HepG2 (cell line): ENCODE data around the gene AP5Z1. TPM values are rescaled to one million over a fixed set of nuclear protein-coding genes. Genes with fewer than 3 reads are reported as not detected.

Source experiments
- CBX1 ChIP-seq: IDR thresholded peaks from one replicate; pipeline ENCODE4 v1.6.1; 2016; ENCODE audit warnings: antibody characterized with exemption, low read depth
- CEBPG ChIP-seq: IDR thresholded peaks from 2 replicates; pipeline ENCODE4 v1.6.1; 2016
- KDM5A ChIP-seq: fragments of 200-600 bp; sonication (generic); IDR thresholded peaks from 2 replicates; pipeline ENCODE4 v1.7.0; 2018; ENCODE audit warnings: antibody characterized with exemption, mild to moderate bottlenecking, low read length, borderline replicate concordance
- NFYC ChIP-seq: IDR thresholded peaks from 2 replicates; pipeline ENCODE4 v1.6.1; 2016; ENCODE audit warnings: missing genetic modification reagents, missing compliant biosample characterization
- TBL1XR1 ChIP-seq: fragments of 150-350 bp; IDR thresholded peaks from 2 replicates; pipeline ENCODE4 v1.6.1; 2014; ENCODE audit warnings: borderline replicate concordance, low read length; ENCODE audit not compliant: partially characterized antibody
- XBP1 ChIP-seq: sonication (generic); formaldehyde crosslinking; IDR thresholded peaks from 2 replicates; pipeline ENCODE4 v1.5.0; 2020; ENCODE audit warnings: missing genetic modification reagents
- ZMAT3 ChIP-seq: sonication (generic); formaldehyde crosslinking; conservative IDR thresholded peaks from 2 replicates; pipeline ENCODE4 v1.7.0; 2021; ENCODE audit warnings: missing genetic modification reagents
- ZNF205 ChIP-seq: IDR thresholded peaks from 2 replicates; pipeline ENCODE4 v1.6.1; 2018; ENCODE audit warnings: missing biosample characterization, missing genetic modification reagents
- ZNF619 ChIP-seq: sonication (generic); formaldehyde crosslinking; IDR thresholded peaks from 2 replicates; pipeline ENCODE4 v1.4.0; 2020; ENCODE audit warnings: mild to moderate bottlenecking, missing genetic modification reagents
- ZNF780A ChIP-seq: sonication (generic); formaldehyde crosslinking; IDR thresholded peaks from 2 replicates; pipeline ENCODE4 v1.8.0; 2022; ENCODE audit warnings: mild to moderate bottlenecking, missing genetic modification reagents, moderate library complexity
- ZNF850 ChIP-seq: sonication (generic); formaldehyde crosslinking; conservative IDR thresholded peaks from 2 replicates; pipeline ENCODE4 v1.9.0; 2021; ENCODE audit warnings: mild to moderate bottlenecking, missing genetic modification reagents
- ZNF883 ChIP-seq: sonication (generic); formaldehyde crosslinking; IDR thresholded peaks from 2 replicates; pipeline ENCODE4 v1.5.1; 2020; ENCODE audit warnings: mild to moderate bottlenecking, missing genetic modification reagents; ENCODE audit errors: not compliant biosample characterization
- ZSCAN9 ChIP-seq: IDR thresholded peaks from 2 replicates; pipeline ENCODE4 v1.6.1; 2016; ENCODE audit warnings: borderline replicate concordance
- polyA plus RNA-seq, 8 experiments: library from polyadenylated mRNA; depleted of rRNA in 3 of 8; stranded (reverse) in 7 of 8; unstranded in 1 of 8; fragments of >200 nt; fragmentation: Illumina TruSeq in 4 of 8; extraction: Trizol in 4 of 8; gene quantifications; 2 replicates each; pipeline versions ENCODE4 v1.2.1 to v1.2.3, GENCODE V29; 2011 to 2016; ENCODE audit warnings: low read depth in 4 of 8, missing spikeins in 1 of 8, mixed read lengths in 1 of 8; ENCODE audit not compliant: insufficient read depth in 1 of 8
- total RNA-seq, 5 experiments: library from RNA; depleted of rRNA; stranded (reverse); fragments of >200 nt; fragmentation: Illumina TruSeq; extraction: Trizol; gene quantifications; 2 replicates each; pipeline ENCODE4 v1.2.3, GENCODE V29; 2016; ENCODE audit warnings: low read depth in 1 of 5
- TF ChIP-seq, protein P1 (sequence below), 2 experiments: sonication (generic) in 1 of 2; formaldehyde crosslinking in 1 of 2; IDR thresholded peaks; 2 replicates each; pipeline versions ENCODE4 v1.4.0 to v1.6.1; 2018 to 2020; ENCODE audit warnings: missing genetic modification reagents in 2 of 2, borderline replicate concordance in 1 of 2, low read depth in 1 of 2, mild to moderate bottlenecking in 1 of 2, missing biosample characterization in 1 of 2
- TF ChIP-seq, protein P2 (sequence below): sonication (generic); formaldehyde crosslinking; IDR thresholded peaks from 2 replicates; pipeline ENCODE4 v1.5.0; 2020; ENCODE audit warnings: missing genetic modification reagents
- TF ChIP-seq, protein P3 (sequence below): sonication (generic); formaldehyde crosslinking; IDR thresholded peaks from 2 replicates; pipeline ENCODE4 v1.8.0; 2023; ENCODE audit warnings: mild to moderate bottlenecking, missing genetic modification reagents
- TF ChIP-seq, protein P4 (sequence below): sonication (generic); formaldehyde crosslinking; IDR thresholded peaks from 2 replicates; pipeline ENCODE4 v1.5.0; 2020; ENCODE audit warnings: missing genetic modification reagents, mild to moderate bottlenecking, borderline replicate concordance
- TF ChIP-seq, protein P5 (sequence below): sonication (generic); formaldehyde crosslinking; IDR thresholded peaks from 2 replicates; pipeline ENCODE4 v1.4.0; 2020; ENCODE audit warnings: low read depth, mild to moderate bottlenecking, missing genetic modification reagents
- TF ChIP-seq, protein P6 (sequence below): sonication (generic); formaldehyde crosslinking; IDR thresholded peaks from 2 replicates; pipeline ENCODE4 v1.5.0; 2020; ENCODE audit warnings: missing genetic modification reagents, mild to moderate bottlenecking, borderline replicate concordance
- TF ChIP-seq, protein P7 (sequence below): sonication (generic); formaldehyde crosslinking; IDR thresholded peaks from 2 replicates; pipeline ENCODE4 v1.8.0; 2022; ENCODE audit warnings: missing genetic modification reagents, mild to moderate bottlenecking, borderline replicate concordance

AP5Z1 gene
- total and polyA plus RNA-seq, 2 of the 13 experiments (the other 11 are each of a cell fraction or from before 2014, with no cell fraction given): 9.3 to 15.1 TPM

DNA sequence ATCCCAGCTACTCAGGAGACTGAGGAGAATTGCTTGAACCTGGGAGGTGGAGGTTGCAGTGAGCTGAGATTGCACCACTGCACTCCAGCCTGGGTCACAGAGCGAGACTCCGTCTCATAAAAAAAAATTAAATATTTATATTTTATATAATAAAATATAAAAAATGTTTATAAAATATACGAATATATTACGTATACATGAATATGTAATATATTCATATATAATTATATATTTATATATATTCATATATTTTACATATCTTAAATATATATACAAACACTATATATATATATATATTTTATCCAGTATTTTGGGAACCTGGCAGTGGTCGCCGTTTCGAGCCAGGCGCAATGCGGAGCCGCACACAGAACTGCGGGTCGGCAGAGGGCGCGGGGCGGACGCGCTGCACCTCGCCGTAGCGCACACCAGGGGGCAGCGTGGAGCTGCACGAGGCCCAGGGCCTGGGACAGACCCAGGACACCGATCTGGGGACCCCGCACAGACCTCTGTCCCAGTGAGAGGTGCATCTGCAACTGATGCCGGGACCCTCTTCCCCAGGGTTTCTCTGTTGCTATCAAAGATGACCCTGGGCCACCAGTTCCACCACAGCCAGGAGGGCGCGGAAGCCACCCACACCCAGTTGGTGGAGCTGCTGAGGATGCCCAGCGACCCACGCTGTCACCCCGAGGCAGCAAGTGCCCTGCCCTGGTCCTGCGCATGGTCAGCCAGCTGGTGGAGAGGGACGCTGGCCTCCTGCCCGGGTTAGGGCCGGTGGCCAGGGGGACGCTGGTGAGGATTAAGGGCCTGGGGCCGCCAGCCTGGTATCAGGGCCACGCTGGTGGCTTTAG, 22.7 kb downstream of the AP5Z1 start (continued):
- TF ChIP-seq, protein P1, sequence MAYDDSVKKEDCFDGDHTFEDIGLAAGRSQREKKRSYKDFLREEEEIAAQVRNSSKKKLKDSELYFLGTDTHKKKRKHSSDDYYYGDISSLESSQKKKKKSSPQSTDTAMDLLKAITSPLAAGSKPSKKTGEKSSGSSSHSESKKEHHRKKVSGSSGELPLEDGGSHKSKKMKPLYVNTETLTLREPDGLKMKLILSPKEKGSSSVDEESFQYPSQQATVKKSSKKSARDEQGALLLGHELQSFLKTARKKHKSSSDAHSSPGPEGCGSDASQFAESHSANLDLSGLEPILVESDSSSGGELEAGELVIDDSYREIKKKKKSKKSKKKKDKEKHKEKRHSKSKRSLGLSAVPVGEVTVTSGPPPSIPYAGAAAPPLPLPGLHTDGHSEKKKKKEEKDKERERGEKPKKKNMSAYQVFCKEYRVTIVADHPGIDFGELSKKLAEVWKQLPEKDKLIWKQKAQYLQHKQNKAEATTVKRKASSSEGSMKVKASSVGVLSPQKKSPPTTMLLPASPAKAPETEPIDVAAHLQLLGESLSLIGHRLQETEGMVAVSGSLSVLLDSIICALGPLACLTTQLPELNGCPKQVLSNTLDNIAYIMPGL (CRISPR knock-in tag; IDR thresholded peaks at IDR 0.05; ENCODE audit: borderline replicate concordance in 1 of 2, low read depth in 1 of 2): peak in 1 of 2 experiments; percentile 59; a peak in 2 of 4 replicates
- no peak for TF ChIP-seq CEBPG (CRISPR knock-in tag)
- no peak for TF ChIP-seq ZMAT3 (CRISPR knock-in tag)
- TF ChIP-seq ZNF850 (CRISPR knock-in tag): no peak
- no peak for TF ChIP-seq ZSCAN9
- TF ChIP-seq, protein P2, sequence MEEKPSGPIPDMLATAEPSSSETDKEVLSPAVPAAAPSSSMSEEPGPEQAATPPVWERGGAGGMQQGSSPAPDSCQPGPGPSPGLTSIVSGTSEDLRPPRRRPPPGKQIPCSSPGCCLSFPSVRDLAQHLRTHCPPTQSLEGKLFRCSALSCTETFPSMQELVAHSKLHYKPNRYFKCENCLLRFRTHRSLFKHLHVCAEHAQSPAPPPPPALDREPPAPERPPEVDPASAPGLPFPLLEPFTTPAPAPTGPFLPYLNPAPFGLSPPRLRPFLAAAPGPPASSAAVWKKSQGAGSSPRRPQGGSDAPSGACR (CRISPR knock-in tag): no peak
- no peak for TF ChIP-seq ZNF619
- TF ChIP-seq, protein P3, sequence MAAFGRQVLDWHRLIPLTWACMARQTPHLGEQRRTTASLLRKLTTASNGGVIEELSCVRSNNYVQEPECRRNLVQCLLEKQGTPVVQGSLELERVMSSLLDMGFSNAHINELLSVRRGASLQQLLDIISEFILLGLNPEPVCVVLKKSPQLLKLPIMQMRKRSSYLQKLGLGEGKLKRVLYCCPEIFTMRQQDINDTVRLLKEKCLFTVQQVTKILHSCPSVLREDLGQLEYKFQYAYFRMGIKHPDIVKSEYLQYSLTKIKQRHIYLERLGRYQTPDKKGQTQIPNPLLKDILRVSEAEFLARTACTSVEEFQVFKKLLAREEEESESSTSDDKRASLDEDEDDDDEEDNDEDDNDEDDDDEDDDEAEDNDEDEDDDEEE: no peak
- no peak for TF ChIP-seq NFYC (CRISPR knock-in tag)
- TF ChIP-seq, protein P4, sequence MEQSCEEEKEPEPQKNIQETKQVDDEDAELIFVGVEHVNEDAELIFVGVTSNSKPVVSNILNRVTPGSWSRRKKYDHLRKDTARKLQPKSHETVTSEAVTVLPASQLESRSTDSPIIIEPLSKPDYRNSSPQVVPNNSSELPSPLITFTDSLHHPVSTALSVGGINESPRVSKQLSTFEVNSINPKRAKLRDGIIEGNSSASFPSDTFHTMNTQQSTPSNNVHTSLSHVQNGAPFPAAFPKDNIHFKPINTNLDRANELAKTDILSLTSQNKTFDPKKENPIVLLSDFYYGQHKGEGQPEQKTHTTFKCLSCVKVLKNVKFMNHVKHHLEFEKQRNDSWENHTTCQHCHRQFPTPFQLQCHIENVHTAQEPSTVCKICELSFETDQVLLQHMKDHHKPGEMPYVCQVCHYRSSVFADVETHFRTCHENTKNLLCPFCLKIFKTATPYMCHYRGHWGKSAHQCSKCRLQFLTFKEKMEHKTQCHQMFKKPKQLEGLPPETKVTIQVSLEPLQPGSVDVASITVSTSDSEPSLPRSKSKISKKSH (CRISPR knock-in tag): no peak
- no peak for TF ChIP-seq ZNF883
- TF ChIP-seq CBX1: no peak
- TF ChIP-seq ZNF205 (CRISPR knock-in tag): no peak
- TF ChIP-seq, protein P5, sequence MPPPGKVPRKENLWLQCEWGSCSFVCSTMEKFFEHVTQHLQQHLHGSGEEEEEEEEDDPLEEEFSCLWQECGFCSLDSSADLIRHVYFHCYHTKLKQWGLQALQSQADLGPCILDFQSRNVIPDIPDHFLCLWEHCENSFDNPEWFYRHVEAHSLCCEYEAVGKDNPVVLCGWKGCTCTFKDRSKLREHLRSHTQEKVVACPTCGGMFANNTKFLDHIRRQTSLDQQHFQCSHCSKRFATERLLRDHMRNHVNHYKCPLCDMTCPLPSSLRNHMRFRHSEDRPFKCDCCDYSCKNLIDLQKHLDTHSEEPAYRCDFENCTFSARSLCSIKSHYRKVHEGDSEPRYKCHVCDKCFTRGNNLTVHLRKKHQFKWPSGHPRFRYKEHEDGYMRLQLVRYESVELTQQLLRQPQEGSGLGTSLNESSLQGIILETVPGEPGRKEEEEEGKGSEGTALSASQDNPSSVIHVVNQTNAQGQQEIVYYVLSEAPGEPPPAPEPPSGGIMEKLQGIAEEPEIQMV (CRISPR knock-in tag): no peak
- TF ChIP-seq XBP1 (CRISPR knock-in tag): no peak
- TF ChIP-seq KDM5A: no peak
- TF ChIP-seq, protein P6, sequence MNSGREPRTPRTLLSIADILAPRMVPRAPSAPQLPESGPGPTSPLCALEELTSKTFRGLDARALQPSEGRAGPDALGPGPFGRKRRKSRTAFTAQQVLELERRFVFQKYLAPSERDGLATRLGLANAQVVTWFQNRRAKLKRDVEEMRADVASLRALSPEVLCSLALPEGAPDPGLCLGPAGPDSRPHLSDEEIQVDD: no peak
- TF ChIP-seq, protein P7, sequence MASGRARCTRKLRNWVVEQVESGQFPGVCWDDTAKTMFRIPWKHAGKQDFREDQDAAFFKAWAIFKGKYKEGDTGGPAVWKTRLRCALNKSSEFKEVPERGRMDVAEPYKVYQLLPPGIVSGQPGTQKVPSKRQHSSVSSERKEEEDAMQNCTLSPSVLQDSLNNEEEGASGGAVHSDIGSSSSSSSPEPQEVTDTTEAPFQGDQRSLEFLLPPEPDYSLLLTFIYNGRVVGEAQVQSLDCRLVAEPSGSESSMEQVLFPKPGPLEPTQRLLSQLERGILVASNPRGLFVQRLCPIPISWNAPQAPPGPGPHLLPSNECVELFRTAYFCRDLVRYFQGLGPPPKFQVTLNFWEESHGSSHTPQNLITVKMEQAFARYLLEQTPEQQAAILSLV (CRISPR knock-in tag): peak; percentile 28; the same call in 1 of the 2 replicates
- 0 out of 2 replicates have a peak, but pooled peaks have one; percentile 19 for TF ChIP-seq ZNF780A
- TF ChIP-seq TBL1XR1: no peak
